Stromal cell of bone marrow (primary cell): ENCODE measurements around the gene DNAJC15.

Source experiments
- DNase-seq: peaks from one replicate; pipeline ENCODE4 v3.0.0-alpha.2; 2012; ENCODE audit warnings: low read depth

DNAJC15 gene

GRCh38 chr13:43086181-43086580 is 62.8 kb downstream of the DNAJC15 start:
- no peak for DNase-seq

GRCh38 chr13:43088093-43088511 is 64.7 kb downstream of the DNAJC15 start:
- no peak for DNase-seq

- DNase-seq, result no peak
Measured at GRCh38 chr13:43089912-43090498, 66.6 kb downstream of the DNAJC15 start.

GRCh38 chr13:43094901-43095300 is 71.5 kb downstream of the DNAJC15 start:
- DNase-seq, result no peak

DNA sequence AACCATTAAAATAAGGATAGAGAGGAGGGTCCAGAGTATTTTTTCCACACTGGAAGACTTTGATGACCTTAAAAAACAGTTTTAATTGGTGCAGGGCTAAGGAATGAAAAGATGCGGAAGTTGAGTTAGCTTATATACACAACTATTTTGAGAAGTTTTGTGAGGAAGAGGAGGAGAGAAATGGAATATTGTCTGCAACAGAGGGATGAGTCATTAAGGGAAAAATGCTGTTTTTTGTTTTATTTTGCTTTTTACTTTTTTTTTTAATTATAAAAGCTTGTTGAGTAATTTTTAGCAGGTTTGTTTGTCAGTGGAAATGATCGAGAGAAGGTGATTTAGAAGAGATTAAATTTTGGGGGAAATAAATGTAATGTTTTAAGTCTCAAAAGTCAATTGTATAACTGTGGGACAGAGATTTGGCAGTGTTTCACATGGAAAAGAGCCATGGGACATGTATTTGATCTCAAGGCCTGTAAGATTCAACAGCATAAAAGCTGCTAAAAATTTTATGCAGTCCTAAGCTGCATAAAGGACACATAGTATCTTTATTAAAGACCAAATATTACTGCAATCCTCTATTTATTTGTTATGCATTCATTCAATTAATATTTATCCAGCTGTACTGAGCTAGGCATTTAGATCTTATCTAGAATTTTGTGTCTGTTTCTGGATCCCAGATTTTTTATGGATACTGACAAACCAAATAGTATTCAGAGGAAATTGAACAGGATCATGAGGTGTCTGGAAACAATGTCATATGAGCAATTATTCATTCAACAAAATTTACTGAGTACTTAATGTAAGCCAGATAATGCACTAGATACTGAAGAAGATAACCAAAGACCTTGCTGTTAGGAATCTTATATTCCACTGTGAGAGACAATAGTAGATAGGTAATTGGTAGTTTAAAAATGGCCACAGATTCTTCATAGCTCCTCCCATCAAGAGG is 72.7 kb downstream of the DNAJC15 start:
- peak; percentile 28 for DNase-seq

- no peak for DNase-seq
Measured at GRCh38 chr13:43100667-43101066, 77.3 kb downstream of the DNAJC15 start.

DNA sequence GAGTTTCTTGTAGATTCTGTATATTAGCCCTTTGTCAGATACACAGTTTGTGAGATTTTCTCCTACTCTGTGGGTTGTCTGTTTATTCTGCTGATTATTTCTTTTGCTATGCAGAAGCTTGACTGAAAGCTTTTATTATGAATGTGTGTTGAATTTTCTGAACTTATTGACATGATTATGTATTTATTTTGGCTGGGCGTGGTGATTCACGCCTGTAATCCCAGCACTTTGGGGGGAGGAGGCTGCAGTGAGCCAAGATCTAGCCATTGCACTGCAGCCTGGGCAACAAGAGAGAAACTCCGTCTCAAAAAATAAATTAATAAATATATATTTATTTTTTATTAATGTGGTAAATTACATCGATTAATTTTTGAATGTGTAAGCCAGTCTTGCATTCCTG is 78.9 kb downstream of the DNAJC15 start:
- no peak for DNase-seq

GRCh38 chr13:43107780-43108179 is 84.4 kb downstream of the DNAJC15 start:
- no peak for DNase-seq

- no peak for DNase-seq
Measured at GRCh38 chr13:43110036-43110435, 86.7 kb downstream of the DNAJC15 start.

GRCh38 chr13:43110658-43111057 is 87.3 kb downstream of the DNAJC15 start:
- no peak for DNase-seq

DNA sequence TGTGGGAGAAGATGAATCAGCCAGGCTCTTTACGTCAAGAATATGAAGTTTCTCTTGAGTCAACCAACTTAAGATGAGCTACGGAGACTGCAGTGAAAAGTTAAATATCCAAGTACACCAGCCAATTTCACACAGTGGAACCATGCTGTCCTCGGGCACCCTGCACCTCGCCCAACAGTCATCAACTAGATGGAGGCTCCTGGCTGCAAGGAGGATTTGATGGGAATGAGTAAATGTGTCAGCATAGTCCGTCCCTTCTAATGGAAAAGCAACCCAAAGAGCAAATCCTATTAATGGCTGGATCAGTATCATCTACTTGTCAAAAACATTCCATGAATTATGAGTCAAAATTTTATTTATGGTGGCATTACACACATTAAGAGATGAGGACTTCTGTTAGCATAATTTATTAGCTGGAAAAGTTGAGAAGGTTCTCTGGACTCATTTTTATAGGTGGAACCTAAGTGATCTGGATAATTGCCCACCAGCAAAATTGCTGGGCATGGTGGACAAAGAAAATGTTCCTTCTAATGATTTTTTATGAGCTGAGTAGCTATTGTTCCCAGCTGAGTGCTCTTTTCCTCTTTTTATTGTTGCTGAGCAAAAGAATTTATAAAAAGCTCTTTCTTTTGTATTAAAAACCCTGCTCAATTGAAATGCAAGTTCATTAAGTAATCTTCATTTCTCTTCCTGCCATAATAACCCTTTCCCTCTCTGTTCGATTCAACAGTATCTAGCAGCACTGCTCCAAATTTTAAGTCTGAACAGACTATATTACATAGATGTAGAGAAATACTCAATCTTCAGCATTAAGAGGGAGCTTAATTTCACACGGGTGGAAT is 88.4 kb downstream of the DNAJC15 start:
- no peak for DNase-seq

DNA sequence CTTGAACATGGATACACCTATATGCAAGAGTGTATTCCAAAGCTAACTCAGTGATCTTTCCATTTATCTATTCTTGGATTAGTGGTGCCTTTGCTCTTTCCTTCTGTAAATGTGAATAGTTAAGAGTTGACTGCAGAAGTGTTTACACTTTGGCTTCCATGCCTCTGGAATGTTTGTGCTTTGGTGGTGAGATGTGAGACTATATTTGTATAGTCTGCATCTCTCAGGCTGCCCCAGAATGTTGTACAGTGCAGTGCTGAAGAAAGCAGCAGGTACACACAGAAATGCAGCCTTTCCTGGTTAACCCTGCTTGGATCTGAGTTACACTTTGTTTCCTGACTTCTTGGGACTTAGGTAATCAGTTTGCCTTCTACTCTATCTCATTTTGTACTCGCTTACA is 90.2 kb downstream of the DNAJC15 start:
- DNase-seq, result no peak

GRCh38 chr13:43114504-43114903 is 91.1 kb downstream of the DNAJC15 start:
- DNase-seq, result no peak

- no peak for DNase-seq
Measured at GRCh38 chr13:43115141-43115540, 91.8 kb downstream of the DNAJC15 start.

- no peak for DNase-seq
Measured at GRCh38 chr13:43116242-43116641, 92.9 kb downstream of the DNAJC15 start.

- no peak for DNase-seq
Measured at GRCh38 chr13:43118521-43118920, 95.1 kb downstream of the DNAJC15 start.

DNA sequence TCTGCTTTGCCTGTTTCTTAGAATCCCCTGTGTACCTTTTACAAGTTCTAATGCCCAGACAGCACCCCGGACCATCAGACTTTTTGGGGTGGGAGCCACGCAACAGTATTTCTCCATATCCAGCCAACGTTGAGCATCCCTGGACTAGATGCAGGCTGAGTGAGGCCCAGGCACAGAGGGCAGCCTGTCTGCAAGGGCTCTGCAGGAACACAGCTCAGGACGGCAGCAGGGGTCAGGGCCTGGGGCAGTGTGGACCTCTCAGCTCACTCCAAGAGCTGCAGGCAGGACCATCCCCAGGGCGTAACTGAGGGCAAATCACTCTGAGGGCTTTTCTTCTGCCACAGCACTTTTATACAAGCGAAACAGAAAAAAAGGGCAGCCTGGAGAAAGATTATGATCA is 95.8 kb downstream of the DNAJC15 start:
- DNase-seq, result no peak

GRCh38 chr13:43122791-43123190 is 99.4 kb downstream of the DNAJC15 start:
- no peak for DNase-seq

- no peak for DNase-seq
Measured at GRCh38 chr13:43123856-43124255, 100.5 kb downstream of the DNAJC15 start.

DNA sequence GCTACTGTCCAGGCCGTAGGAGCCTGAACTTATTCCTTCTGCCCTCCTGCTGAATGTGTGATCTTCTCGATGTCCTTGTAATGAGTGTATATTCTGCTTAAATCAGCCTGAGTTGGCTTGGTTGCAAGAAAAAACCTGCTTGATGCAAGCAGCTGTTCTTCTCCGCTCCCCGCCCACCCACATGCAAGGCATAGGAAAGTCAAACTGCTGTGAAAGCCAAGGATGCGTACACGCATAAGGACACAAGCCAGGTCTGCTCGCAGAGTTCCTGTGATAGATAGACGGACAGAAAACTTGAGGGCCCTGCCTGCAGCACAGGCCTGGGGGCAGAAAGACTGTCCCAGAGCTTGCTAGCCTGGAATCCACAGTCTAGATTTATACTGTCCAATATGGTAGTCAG is 101.1 kb downstream of the DNAJC15 start:
- no peak for DNase-seq

DNA sequence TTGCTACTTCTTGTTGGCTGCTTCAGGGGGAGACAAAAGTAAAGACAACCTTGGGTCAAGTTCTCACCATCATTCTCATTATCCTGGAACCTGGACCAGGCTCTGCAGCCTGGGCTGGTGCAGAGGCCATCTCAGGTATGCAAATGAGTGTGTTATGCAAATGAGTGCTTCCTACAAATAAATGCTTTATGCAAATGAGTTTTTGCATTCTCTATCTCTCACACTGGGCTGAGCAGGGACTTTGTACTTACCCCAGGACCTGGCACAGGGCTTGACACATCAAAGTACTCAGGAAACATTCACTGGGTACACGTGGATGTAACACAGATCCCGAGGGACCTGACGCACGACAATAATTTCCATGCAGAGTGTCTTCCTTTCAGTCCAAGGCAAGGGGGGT is 103.0 kb downstream of the DNAJC15 start:
- no peak for DNase-seq

- DNase-seq, result no peak
Measured at GRCh38 chr13:43127103-43127798, 103.9 kb downstream of the DNAJC15 start.
